GM18858 (cell line): ENCODE results near the gene SSPN.

Experiments used
- ATAC-seq: cut with Tn5 transposase; IDR thresholded peaks from one replicate; pipeline ENCODE4 v1.9.1; 2021; ENCODE audit not compliant: unreplicated experiment

Gene SSPN, protein sequence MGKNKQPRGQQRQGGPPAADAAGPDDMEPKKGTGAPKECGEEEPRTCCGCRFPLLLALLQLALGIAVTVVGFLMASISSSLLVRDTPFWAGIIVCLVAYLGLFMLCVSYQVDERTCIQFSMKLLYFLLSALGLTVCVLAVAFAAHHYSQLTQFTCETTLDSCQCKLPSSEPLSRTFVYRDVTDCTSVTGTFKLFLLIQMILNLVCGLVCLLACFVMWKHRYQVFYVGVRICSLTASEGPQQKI

DNA sequence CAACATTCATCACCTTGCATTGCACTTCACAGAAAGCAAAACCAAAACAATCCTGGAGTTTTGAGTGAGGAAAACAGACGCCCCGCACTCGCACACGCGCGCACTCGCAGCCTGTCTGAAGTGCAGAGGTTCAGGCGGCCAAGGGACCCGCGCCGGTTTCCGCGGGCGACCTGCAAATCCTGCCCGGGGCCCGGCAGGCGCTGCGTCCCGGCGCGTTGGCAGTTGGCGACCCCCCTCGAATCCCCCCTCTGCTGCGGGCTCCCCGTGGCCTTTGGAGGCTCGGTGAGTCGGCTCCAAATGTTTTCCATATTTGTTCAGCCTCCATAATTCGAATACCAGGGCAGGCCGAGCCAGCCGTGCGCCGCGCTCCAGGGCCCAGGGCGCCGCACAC lies at the start of gene SSPN:
TSS of gene SSPN (plus strand) at position 324 of the 391 bp plus-strand sequence. CDS start 100 bp downstream, outside the sequence.
- no peak for ATAC-seq

DNA sequence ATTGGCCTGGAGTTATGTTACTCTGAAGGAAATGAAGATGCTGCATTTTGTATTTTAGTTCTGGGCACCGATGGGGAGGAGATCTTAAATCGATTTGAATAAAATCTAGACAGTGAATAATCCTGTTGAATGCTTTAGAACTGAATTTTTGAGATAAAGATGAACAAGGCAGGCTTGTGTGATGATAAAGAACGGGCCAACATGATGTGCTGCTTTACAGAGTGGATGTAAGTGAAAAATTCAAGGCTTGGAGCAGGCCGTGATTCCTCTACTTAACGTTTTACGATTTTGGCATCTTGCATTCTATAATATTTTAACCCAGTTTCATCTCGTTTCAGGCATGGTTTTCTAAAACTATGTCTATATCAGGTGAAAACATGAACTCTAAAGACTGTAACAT lies 47.1 kb upstream of the SSPN start:
- no peak for ATAC-seq

DNA sequence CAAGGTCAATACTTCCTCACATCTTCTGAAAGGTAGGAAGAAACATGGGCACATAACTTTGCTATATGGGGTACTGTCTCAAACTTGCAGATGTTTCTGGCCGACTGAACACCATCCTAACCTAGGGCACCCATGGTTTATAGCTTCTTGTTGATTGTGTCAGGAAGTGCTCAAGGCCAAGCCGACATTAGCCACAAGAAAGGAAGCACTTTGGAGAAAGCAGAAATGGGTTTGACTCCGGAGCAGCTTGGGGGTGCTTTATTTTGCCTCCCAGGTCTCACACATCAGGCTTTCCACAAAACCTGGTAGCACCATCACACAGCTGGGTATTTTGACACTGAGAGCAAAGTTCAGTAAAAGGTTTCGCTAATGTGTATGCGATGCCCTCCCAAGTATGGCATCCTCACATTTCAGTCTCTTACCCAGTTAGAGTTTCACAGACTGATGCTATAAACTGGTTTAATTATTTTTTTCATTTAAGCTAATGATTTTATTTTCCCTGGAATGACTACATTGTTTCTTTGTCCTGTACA lies 45.3 kb upstream of the SSPN start:
- ATAC-seq = no peak

DNA sequence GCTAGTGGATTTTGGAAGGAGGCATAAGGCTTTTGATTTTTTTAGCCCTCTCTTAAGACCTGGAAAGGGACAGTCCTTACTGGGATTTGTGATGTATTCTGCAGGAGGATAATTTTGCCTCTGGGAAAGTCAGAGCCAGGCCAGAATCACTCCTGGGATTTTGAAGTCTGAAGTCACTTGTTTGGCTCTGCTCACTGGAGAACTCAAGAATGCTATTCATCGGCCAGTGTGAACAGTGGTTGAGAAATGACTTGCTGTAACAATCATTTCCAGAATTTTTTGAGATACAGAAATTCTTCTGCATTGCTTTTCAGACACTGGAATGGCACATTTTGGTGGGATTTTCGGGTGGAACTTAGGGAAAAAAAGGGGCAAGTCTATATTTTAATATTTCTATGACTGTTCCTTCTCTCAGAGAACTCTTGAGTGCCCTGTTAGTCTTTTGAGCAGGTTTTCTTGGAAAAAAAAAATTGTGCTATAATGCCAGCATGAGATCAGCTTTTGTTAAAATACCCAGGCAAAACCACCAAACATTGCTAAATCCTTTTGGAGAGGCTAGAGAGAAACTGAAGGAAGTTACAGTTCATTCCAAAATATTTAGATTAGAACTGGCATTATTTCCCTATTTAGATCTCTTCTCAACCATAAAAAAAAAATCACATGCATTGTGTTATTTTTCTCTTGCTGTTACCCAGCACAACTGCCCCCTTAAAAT lies 44.5 kb upstream of the SSPN start:
- no peak for ATAC-seq

DNA sequence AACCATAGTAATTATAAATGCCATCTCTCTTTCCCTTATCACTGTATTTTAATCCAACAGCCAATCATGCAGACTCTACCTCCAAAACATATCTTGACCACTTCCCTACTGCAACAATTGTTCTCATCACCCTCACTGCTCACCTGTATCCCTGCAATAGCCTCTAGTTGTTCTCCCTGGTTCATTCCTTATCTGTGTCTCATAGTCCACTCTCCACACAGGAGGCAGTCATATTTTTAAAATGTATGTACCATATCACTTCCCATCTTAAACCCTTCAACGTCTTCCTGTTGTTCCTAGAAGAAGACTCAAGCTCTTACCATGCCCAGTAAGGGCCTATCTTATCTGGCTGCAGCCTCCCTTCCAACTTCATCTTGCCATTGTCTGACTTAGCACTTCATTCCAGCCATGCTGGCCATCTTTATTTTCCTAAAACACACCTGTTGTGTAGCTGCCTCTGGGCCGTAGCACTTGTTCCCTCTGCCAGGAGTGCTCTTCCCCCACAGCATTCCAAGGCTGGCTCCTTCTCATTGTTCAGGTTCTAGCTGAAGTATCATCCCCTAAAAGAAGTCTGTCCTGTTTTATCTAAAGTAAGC lies 42.8 kb upstream of the SSPN start:
- ATAC-seq = no peak

DNA sequence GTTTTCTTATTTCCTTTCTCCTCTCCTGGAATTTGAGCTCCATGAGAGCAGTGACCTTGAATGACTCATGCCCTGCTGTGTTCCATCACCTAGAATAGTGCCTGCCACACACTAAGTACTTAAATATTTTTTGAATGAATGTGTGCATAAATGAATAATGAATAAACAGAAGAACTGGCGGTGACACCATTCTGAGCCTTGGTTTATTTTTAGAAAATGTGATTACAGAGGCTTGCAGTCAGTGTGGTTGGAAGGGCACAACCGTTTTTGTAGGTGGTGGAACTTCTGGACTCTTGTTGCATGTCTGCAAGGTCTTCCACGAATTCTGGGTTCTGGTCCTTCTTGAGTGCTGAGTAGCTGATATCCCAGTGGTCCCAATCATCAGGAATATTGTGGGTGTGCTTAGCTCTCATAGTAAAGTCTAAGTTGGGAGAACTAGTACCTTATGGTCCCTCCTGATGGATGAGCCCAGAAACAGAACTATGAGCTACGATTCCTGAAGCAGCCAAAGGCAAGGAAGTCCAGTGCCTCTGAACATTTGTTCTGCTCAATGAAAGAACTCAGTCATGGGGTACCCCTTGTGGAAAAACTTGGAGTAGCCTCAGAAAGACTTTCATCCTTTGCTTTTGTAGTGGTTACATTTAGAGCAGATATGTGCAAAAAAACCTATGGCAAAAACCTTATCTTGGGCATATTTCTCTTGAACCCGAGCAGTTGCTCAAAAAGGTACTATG lies 41.8 kb upstream of the SSPN start:
- no peak for ATAC-seq

DNA sequence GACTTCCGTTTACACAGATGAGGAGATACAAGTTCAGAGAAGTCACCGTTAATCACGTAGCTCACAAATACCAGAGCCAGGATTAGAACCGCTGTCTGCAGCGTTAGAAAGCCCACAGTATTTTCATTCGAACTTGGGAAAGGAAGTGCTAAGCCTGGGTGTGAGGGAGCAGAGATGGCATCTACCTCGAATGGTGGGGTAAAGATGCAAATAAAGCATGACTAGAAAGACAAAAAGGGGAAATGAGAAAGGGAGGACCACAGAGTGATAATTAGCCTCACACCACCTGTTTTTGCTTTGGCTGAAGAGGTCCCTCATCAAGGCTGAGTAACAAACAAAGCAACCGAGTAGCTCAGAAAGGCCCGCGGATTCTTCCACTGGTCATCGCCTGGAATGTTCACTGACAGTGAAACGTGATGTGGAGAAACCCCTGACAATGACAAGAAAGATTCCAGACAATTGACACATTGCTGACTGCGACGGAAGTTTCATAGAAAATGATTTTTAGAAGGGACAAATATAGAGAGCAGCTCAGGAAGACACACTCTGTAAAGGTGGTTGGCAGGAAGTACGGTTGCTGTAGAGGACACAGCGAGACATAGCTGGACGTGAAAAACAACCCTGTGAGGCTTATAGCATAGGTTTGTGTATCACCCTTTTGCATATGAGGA lies 39.0 kb upstream of the SSPN start:
- ATAC-seq = peak; percentile 87

DNA sequence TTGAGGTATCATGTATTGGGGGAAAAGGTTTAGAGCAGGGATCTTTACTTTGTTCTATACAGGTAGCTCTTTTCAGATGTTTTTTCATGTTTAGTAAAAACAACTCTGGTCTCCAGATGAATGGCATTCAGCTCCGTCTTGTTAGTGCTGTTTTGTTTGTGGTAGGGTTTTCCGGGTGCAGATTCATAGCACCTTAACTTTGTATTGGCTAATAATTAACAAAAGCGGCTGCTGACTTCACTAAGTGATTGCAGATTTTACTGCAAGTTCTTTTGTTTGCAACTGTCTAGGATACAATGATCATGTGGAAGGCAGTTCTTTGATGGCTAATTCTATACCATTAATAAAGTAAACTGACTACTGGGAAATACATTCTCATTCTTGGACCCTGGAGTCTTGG lies 38.4 kb upstream of the SSPN start:
- peak; percentile 6 for ATAC-seq

DNA sequence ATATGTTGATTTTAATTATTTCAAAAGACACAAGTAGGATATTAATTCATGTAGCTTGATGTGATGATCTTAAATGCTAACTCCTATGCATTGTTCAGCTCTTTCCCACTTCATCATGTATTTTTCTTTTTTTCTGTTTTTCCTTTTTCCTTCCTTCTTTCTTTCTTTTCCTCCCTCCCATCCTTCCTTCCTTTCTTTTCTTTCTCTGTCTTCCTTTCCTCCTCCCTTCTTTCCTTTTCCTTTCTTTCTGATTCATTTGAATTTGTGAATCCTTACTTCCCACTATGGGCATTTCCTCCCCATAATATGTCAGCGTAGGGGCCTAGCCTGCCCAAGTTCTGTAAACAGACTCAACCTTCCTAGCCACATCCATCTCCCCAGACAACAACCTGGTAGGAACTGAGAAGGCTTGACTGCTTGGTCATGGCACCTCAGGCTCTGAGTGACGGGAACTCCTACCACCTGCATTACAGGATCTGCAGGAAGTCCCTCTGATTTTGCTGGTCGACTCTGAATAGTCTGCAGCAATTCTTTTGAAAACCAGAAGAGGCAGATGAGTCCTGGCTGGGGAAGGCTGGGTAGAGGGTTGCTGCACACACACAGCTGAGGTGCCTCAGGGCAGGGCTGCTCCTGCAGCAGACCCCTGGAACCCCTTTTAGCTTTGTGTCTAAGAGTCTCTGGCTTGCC lies 37.2 kb upstream of the SSPN start:
- no peak for ATAC-seq

DNA sequence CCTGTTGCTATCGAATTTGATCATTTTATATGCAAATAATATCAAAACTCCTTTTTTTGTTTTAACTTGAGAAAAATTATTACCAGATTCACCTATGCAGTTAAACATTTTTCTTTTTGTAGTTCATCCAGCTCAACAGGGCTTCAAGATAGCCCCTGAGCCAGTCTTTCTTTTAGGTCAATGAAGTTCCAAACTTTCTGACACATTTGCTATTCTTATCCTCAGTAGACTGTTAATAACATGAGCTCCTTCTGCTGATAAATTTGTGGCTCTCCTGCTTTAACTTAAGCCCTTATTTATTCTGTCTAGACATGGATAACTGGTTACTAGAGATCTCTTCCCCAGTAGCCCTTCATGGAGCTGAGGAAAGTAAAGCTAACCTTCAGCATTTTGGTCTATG lies 33.2 kb upstream of the SSPN start:
- no peak for ATAC-seq

DNA sequence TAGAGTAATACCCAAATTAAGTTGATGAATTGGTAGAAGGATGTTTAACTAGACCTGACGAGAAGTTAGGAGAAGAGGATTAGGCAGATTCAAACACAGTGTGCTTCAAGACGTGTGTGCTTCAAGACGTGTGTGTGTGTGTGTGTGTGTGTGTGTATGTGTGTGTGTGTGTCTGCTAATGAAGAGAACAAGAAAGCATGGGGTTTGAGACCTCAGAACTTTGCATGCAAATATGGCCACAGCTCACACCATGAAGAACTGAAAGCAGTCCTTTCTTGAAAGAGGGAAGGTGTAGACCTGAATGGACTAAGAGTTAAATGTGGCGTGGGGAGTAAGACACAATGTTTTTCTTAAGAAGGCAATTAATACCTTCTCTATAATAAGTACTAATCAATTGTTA lies 32.5 kb upstream of the SSPN start:
- peak; percentile 78 for ATAC-seq

DNA sequence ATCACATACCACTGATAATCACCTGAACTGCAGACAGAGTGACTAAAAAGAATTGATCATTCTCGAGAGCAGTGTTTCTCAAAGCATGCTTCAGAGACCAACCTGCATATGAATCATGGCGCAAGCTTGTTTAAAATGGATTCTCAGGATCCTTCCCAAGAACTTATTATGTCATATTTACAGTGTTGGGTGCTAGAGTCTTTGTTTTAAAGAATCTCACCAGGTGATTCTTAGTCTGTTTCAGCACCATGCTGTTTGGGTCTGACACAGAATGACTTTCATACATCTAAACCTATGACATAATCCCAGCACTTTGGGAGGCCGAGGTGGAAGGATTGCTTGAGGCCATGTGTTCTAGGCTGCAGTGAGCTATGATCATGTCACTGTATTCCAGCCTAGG lies 31.3 kb upstream of the SSPN start:
- ATAC-seq = no peak

DNA sequence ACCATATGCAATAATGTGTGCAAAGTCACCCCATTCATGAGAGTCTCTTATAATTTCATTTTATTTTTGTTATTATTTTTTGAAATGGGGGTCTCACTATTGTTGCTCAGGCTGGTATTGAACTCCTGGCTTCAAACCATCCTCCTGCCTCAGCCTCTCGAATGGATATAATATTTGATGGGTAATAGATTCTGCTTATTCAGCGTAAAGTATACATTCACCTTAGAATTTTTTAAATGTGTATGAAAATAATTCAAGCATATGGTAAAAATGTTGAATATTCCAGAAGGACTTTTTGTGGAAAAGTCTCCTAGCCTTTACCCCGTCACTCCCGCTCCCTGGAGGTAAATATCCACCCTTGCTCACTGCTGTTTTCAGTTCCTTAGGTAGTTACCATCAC lies 23.4 kb upstream of the SSPN start:
- no peak for ATAC-seq

DNA sequence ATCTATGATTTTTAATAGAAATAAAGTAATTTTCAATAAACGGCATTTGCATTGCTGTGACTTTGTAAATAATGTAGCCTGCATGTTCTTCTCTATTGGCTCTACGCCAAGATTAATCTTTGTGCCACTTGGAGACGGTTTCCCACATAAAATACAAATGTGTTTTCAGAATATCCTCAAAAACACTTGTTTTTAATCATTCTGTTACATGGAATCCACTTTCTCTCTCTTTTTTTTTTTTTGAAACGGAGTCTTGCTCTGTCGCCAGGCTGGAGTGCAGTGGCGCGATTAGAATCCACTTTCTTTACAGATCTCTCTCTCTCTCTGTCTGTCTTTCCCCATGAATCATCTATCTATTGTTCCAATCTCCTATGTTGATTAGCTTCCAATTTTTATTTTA lies 22.8 kb upstream of the SSPN start:
- ATAC-seq = no peak

DNA sequence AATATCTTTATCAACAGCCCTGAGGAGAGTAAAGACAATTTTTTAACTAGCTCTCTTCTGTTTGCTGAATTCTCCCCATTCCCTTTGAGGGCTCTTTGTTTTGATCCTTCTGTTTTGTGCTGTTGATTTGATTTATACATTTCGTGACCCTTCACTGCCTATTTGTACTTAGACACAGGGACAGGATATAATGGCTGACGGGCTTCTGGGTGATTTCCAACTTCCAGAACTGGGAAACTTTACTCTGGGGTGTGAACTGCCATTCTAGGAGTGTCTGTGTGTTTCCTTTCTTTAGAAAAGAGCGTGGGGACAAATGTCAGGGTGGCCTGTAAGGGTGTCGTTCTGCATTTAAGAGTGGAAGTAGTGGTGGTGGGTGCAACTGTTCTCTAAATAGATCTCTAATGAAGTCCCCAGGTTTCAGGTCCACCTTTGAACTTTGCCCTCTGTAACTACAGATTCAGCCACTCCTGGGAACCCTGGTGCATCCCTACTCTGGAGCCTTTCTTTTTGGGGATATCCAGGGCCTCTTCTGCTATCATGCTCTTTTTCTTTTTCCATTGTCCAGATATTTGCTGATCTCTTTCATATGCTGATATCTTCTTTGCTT lies 22.3 kb upstream of the SSPN start:
- ATAC-seq = no peak

DNA sequence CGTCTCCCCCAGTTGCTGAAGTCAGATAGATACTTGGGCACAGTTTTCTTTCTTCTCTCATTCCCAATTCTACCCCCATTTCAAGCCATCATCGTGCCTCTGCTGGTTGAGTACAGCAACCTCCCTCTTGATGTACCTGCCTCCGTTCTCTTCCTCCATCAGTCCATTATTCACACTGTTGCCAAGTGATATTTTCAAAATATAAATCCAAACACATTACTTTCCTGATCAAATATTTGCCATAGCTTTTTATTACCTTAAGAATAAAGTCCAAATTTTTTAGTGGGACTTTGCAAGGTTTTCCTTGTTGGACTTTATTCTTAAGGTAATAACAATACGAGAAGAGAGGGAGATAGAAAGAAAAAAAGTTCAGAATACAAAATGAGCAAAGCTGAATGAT lies 18.6 kb upstream of the SSPN start:
- ATAC-seq = no peak

DNA sequence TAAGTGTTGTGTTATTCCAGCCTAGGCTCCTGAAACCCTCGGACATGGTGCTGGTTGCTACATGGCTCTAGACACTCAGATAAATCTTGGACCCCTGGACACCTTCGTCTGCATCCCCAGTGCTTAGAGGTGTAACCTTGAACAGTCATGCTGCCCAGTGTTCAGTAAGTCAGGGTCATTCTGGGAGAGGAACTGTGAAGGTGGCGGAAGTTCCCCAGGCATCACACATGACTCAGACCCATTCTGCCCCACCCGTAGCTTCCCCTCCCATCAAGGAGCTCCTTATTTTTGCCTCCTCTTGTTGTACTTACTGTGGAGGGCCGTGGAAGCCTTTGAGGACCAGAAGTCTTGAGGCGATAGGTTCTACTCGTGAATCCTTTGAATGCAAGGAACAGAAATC lies 18.1 kb upstream of the SSPN start:
- ATAC-seq = no peak

DNA sequence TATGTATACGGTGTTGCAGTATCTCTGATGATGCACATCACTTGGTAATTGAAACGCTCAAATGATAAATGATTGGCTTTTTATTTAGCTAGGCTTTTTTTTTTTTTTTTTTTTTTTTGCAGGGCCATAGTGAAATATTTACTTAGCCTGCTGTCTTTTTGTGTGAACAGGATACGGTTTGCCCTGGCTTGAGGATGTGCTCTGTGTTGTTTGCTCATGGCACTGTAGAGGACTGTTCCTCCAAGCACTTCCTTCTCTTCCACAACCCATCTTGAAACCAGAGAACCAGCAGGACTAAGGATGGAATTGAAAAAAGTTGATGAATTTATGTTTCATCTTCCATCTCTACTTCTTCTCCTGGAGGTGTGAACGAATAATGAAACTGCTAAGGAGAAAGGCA lies 15.5 kb upstream of the SSPN start:
- ATAC-seq = no peak

DNA sequence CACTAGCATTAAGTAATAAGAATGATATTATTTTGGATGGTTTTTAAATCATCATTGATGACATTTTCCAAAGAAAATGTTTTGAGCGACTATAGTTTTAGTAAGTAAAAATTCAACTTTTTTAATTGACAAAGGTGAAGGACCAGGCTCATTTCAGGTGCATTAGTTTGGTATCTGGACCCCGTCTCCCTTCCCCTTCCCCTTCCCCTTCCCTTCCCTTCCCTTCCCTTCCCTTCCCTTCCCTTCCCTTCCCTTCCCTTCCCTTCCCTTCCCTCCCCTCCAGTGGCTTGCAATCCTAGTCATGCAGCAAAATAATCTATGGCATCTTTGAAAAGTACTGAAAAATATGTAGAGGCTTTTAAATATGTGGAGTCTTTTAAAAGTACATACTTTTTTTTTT lies 13.0 kb upstream of the SSPN start:
- ATAC-seq = no peak
